ENCODE measurements around the gene MYPN.
"Not testable (repeated sequence)": the region's sequence is repeated elsewhere in the genome, so short reads cannot be mapped to it uniquely, and the experiment has no call there.

Gene MYPN, protein sequence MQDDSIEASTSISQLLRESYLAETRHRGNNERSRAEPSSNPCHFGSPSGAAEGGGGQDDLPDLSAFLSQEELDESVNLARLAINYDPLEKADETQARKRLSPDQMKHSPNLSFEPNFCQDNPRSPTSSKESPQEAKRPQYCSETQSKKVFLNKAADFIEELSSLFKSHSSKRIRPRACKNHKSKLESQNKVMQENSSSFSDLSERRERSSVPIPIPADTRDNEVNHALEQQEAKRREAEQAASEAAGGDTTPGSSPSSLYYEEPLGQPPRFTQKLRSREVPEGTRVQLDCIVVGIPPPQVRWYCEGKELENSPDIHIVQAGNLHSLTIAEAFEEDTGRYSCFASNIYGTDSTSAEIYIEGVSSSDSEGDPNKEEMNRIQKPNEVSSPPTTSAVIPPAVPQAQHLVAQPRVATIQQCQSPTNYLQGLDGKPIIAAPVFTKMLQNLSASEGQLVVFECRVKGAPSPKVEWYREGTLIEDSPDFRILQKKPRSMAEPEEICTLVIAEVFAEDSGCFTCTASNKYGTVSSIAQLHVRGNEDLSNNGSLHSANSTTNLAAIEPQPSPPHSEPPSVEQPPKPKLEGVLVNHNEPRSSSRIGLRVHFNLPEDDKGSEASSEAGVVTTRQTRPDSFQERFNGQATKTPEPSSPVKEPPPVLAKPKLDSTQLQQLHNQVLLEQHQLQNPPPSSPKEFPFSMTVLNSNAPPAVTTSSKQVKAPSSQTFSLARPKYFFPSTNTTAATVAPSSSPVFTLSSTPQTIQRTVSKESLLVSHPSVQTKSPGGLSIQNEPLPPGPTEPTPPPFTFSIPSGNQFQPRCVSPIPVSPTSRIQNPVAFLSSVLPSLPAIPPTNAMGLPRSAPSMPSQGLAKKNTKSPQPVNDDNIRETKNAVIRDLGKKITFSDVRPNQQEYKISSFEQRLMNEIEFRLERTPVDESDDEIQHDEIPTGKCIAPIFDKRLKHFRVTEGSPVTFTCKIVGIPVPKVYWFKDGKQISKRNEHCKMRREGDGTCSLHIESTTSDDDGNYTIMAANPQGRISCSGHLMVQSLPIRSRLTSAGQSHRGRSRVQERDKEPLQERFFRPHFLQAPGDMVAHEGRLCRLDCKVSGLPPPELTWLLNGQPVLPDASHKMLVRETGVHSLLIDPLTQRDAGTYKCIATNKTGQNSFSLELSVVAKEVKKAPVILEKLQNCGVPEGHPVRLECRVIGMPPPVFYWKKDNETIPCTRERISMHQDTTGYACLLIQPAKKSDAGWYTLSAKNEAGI (N-terminal part only)

DNA sequence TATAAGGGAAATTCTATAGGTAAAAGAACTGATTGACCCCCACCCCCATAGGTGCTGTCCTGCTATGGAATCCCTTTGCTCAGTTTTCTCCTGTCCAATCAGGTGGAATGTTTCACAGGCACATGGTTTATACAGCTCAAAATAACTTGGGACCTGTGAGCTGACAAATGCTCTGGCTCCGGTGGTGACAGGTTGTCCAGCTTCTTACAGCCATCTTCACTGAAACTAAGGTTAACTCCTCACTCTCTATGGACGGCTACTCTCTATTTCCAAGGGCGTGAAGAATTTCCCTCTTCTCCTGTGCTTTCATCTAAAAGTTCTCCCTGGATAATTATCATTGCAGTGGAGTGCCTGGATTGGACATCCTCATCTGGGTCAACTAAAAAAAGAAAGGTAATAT, at the start of gene MYPN:
Gene MYPN (plus strand): TSS at position 158 of the 400 bp plus-strand sequence. CDS start 11,951 bp downstream, outside the sequence.
- DNase-seq (ENCODE audit: low spot score), result no peak

DNA sequence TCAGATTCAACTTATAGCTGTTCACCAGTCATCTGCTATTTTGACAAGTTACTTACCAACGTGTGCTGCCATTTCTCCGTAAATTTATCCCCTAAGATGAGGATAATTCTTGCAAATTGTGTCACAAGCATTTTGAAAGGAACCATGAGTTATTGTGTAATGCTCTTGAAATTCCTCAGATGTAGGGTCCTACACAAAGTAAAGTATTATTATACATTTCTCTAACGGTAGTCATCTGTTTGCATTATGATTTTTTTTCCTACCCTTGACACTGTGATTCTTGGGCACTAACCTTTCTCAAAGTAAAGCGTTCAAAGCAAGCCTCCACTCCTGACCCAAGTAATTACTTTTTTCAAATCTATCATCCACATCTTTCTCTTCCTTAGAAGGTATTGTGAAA, 42.3 kb upstream of the MYPN start:
- no peak for DNase-seq (ENCODE audit: low spot score)

DNA sequence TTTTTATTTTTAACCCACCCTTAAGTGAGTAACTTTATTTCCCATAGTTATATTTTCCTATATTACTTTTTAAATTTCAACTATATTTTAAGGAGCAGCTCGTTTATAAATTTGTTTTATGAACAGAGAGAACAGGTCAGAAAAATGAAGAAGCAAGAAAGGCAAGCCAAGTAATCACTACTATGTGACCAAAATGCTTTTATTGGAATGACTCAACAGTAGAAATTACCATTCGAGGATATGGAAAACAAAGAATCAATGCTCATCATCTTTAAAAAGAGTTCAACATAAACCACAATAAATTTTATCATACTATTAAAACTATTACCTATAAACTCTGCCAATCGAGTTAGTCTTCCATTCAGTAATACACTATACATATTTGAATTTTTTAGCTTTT, 41.8 kb upstream of the MYPN start:
- DNase-seq (ENCODE audit: low spot score), result no peak

DNA sequence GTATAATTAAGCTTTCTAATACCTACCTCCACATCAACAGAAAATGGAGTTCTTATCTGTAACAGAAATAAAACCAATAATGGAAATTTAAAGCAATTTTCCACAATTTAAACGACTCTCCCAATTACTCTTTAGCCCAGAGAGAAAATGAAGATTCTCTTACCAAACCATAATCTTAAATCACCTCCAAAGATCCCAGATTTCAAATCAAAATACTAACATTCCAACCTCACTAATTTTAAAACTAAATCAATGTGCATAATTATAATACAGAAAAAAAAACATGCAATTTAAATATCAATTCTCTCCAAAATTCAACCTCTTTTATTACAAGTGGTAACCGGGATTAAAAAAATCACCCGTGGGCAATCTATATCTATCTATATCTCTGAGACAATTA, 35.7 kb upstream of the MYPN start:
- DNase-seq (ENCODE audit: low spot score), result no peak

DNA sequence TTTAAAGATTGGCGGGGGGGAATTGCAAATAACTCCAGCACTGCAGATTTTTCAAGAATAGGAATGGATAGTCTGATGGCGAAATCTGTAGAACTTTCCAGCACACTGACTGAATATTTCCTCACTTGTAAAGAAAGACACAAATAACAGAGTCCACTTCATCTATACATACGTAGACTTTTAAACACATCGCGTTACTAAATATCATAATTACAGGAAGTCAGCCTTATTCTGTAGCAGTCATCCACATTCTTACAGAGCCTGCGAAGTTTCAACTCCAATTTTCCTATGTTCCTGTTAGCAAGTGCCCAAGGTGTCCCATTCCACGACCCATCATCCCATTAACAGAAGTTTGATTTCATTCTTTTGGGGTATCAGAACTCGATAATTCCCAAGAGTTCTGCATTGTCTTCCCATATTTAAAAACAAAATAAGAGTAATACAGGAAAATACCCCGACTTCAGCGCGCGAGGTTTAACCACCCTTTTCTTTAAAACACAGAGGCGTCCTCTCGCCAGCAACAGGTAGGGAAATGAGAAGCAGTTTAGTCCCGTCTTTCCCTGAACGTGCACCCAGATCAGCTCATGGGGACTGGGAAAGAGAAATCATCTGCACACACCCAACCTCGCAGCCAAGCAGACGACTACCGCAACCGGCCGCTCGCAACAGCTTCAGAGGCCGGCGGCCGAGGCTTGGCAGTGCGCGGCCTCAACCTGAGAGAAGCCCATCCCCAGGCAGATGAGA, 35.1 kb upstream of the MYPN start:
- DNase-seq (ENCODE audit: low spot score), result peak; percentile 73

DNA sequence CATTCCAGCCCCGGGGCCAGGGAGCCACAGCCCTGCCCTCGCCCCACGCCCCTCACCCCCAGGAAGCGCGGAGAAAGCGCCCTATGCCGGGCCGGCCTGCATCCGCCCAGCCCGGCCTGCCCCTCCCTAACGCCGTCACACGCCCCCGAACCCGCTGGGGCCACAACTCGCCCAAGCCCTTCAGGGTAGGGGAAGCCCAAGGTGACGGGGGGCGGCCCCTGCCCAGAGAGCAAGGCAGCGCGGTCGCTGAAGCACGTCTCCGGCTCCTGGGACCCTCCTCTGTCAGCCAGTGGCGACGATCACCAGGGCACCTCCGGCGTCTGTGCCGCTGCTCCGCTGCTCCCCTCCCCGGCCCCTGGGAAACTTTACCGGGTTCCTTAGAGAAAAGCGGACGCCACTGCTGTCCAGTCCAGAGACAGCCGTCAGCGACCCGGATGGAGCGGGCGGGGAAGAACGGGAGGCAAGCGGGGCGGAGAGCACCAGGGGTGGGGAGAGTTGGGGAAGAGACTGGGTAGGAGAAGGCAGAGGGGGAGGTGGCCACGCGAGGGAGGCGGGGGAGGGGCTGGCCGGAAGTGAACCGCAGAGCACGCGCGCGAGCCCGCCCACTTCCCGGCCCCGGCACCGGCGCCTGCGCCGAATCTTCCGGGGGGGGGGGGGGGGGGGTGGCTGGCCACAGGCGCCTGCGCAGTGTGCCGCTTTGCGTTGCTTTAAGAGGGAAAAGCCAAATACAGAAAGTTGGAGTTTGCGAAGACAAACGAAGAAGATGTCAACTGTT, 34.3 kb upstream of the MYPN start, which contains the start of gene HERC4:
Gene HERC4 (minus strand): TSS at position 509 of the 775 bp plus-strand sequence. CDS start 2,175 bp downstream, outside the sequence.
- DNase-seq (ENCODE audit: low spot score), result peak; percentile 93

DNA sequence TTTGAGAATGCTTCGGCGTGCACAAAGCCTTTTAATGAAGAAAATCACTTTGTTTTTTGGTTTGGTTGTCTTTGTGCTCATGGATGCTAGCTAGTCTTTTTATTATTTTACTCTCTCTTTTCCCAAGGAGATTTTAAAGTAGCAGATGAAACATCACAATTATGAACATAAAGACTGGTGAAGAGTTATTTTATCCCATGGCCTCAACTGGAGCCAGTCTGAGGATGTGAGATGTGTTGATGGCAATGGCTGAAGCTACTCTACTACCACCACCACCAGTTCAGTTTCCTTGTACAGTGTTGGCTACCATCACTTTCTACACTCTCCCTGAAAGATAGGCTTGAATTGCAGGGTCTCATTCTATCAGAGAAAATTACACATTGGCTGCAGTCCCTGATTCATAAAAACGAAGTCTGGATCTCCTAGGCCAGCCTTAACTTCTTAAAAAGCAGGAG, 33.7 kb upstream of the MYPN start:
- no peak for DNase-seq (ENCODE audit: low spot score)

DNA sequence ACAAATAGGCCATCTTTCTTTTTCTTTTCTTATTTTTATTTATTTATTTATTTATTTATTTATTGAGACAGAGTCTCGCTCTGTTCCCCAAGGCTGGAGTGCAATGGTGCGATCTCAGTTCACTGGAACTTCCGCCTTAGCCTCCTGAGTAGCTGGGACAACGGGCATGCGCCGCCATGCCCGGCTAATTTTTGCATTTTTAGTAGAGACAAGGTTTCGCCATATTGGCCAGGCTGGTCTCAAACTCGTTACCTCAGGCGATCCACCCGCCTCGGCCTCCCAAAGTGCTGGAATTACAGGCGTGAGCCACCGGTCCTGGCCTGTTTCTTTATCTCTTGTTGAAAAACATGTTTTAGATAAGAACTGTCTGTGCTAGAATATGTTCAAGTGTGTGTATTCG, 33.2 kb upstream of the MYPN start:
- DNase-seq (ENCODE audit: low spot score), result not testable (repeated sequence)

DNA sequence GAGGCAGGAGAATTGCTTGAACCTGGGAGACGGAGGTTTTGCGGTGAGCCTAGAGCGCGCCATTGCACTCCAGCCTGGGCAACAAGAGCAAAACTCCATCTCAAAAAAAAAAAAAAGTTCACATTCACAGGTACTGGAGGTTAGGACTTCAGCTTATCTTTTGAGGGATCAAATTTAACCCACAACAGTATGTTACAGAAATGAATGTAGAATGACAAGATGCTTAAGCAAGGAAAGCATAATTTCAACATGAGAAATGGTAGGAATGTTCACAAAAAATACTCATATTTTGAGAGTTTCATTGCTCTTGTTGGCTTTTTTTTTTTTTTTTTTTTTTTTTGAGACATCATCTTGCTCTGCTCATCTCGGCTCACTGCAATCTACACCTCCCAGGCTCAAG, 32.3 kb upstream of the MYPN start:
- DNase-seq (ENCODE audit: low spot score), result no peak

DNA sequence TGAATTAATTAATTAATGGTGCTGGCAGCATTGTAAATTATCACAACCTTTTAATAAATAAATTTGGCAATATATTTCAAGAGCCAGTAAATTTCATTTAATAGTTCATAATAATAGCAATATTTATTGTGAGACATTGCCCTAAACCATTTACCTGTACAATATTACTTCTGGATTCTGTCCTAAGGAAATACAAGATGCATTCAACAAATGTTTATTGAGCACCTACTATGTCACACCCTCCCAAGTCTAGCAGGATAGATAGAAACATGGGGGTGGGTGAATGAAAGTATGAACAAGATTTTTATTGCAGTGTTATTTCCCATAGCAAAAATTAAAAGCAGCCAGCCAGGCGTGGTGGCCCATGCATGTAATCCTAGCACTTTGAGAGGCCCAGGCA, 29.9 kb upstream of the MYPN start:
- DNase-seq (ENCODE audit: low spot score), result no peak

DNA sequence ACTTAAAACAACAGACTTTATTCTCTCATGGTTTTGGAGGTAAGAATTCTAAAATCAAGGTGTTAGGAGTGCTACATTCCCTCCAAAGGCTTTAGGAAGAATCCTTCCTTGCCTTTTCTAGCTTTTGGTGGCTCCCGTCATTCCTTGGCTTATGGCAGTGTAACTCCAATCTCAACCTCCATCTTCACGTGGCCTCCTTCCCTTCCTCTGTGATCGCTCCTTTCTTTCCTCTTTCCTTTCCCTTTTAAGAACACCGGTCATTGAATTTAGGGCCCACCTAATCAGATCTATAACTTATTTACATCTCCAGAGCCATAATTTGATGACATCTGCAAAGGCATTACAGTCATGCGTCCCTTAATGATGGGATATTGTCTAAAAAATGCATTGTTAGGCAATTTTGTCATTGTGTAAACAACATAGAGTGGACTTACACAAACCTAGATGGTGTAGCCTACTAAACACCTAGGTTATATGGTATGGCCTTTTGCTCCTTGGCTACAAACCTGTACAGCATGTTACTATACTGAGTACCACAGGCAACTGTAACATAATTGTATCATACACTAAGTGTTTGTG, 28.3 kb upstream of the MYPN start:
- no peak for DNase-seq (ENCODE audit: low spot score)

DNA sequence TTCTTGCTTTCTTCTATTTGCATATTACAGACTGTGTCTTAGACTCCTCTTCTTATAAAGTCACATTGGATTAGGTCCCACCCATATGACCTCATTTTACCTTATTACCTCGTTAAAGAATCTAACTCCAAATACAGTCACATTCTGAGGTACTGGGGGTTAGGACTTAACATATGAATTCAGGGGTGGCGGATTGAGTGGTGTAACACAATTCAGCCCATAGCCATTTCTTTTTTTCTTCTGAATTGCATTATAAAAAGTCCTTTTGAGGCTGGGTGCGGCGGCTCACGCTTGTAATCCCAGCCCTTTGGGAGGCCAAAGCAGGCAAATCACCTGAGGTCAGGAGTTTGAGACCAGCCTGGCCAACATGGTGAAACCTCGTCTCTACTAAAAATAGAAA, 27.4 kb upstream of the MYPN start:
- DNase-seq (ENCODE audit: low spot score), result no peak

DNA sequence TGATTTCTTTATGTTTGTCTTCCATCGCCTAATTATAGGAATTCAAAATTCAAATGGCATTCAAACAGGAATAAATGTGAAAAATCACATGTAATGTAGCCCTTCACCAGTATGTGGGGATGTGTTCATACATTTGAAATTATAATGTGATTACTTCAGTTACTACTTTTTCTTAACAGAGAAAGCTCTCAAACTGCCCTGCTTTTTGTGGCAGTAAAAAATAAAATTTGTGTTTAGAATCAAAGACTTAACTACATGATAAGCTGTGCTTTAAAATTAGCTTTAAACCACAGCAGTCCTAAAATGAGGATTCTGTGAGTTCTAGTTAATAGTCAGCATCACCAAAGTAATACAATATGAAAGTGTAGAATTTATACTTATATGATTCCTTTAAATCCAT, 26.4 kb upstream of the MYPN start:
- DNase-seq (ENCODE audit: low spot score), result no peak

DNA sequence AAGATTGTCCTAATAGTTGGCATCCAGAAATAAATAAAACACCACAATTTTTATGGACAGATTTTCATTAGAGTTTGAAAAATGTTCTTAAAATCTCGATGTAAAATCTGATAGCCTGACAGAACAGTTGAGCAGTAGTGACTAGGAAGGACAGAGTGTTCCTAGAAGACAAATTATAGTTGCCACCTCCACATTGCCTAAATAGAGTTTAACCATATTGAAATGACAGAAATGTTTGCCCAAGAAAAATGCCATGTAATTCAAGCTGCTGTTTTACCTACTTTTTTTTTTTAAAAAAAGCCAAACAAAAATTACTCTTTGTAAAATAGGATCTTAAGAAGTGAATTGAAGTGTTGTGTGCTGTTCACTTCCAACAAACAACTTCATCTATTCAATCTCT, 25.3 kb upstream of the MYPN start:
- no peak for DNase-seq (ENCODE audit: low spot score)

DNA sequence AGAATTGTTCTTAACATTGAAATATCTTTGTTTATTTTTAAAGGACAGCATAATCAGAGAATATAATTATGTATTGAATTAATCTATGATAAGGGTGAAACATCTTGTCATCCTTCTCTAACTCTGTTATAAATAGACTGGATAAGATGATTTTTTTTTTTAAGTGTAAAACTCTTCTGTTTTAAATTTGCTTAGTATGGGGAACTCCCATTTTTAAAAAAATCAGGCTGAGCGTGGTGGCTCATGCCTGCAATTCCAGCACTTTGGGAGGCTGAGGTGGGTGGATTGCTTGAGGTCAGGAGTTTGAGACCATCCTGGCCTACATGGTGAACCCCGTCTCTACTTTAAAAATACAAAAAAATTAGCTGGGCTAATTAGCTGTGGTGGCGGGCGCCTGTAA, 24.8 kb upstream of the MYPN start:
- DNase-seq (ENCODE audit: low spot score), result no peak

DNA sequence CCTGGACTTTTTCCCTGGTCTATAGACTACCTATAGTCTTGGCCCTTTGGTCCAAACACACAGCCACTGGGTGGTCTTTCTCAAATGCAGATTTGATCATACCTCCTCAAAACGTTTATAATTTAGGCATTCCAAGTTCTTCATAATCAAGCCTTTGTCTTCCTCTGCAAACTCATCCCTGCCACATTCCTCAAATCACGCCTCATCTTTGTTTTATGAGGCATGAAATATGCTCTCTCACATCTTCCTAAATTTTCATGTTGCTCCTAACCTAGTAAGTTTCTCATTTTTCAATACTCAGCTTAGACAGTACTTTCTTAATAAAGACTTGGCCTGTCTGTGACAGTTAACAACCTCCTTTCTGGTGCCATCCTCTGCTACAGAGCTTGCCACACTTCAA, 23.3 kb upstream of the MYPN start:
- DNase-seq (ENCODE audit: low spot score), result no peak

DNA sequence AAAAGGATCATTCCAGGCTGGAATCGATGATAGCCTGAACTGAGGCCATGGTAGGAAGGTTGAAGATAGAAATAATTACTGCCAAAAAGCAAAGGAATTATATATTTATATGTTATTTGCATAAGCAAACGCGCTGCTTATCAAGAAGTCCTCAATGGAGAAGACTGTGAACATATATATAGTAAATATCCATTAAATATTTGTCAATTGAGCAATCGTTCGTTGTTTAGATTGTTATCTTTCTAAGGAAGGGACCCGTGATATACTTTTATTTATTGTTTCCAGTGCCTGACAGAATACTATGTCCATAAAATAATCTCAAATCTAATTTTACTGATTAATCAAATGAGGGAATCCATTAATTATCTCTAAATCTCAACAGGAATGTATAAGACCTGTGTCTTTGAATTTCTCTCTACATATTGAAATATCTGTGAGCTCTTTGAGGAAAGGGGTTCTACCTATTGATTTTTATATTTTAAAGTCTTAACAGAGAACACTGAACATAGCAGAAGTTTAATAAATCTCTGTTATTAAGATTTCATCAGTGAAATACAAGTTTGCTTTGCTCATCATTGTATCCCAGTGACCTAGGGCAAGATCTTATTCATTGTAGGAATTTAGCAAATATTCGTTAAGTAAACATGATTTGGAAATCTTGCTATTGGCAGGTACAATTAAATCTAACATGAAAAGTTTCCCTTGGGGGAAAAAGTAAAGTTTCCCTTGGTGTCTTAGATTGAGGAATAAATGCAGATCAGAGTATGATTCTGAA, 22.2 kb upstream of the MYPN start:
- DNase-seq (ENCODE audit: low spot score), result no peak

DNA sequence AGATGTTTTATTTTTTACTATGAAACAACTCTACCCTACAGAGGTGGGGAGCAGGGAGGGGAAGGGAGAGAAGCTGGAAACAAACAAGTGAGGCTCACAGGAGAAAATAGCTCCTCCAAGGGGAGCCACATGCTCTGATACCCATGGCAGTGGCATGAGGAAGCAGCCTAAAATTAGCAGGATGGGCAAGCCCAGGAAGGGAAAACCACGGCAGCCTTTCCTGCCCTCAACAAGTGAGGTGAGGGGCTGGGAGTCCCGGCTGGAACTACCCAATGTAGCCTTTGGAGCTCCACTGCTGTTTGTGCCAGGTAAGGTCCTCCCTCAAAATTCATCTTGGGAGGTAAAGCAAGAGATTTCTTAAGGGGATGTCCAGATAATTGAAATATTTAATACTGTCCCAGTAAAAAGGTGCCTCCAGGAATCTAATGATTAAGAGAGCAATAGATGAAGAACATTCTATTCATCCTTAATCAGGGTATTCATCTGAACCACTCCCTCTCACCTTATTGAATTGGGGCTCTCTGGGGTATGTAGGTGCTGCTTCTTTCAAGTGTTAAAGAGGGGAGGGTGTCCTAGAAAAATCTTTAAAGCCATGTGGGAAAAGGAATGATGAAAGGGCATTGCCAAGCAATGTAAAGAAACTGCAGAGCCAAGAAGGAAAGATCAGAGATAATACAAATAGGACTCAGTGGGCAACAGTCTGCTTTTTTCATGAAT, 21.4 kb upstream of the MYPN start:
- no peak for DNase-seq (ENCODE audit: low spot score)

DNA sequence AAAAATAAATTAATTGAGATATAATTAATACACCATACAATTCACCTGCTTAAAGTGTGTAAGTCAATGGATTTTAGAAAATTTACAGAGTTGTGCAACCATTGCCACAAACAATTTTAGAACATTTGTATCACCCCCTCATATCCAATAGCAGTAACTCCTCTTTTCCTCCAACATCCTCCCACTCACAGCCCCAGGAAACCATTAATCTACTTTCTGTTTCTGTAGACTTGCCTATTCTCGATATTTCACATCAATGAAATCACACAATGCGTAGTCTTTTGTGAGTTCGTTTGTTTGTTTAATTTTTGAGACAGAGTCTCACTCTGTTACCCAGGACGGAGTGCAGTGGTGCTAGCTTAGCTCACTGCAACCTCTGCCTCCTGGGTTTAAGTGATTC, 20.5 kb upstream of the MYPN start:
- DNase-seq (ENCODE audit: low spot score), result no peak
